ENCODE results near the gene SGPP1.

DNA sequence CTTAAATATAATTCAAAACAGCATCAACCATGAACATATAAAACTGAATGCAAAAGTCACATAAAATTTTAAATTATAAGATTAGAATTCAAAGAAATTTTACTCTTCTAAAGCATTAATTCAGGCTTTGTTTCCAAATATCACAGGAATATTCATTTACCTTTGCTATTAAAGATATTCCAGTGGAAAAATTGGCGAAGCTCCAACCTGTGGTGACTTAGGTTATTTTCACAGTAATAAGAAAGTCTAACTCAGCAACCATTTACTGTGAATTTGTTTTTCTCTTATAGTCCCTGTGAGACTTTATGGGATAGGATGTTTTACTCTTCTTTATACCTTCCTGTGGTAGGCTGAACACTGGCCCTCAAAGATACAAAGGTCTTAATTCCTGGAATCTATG, 89.4 kb downstream of the SGPP1 start:
- TF ChIP-seq, protein P1, sequence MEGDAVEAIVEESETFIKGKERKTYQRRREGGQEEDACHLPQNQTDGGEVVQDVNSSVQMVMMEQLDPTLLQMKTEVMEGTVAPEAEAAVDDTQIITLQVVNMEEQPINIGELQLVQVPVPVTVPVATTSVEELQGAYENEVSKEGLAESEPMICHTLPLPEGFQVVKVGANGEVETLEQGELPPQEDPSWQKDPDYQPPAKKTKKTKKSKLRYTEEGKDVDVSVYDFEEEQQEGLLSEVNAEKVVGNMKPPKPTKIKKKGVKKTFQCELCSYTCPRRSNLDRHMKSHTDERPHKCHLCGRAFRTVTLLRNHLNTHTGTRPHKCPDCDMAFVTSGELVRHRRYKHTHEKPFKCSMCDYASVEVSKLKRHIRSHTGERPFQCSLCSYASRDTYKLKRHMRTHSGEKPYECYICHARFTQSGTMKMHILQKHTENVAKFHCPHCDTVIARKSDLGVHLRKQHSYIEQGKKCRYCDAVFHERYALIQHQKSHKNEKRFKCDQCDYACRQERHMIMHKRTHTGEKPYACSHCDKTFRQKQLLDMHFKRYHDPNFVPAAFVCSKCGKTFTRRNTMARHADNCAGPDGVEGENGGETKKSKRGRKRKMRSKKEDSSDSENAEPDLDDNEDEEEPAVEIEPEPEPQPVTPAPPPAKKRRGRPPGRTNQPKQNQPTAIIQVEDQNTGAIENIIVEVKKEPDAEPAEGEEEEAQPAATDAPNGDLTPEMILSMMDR (IDR thresholded peaks at IDR 0.05) = no peak
- TF ChIP-seq POLR2A (IDR thresholded peaks at IDR 0.05) = no peak
